IPS DF 6.9 (cell line): ENCODE data around the gene ABCC4.

Source experiments
- DNase-seq: peaks from one replicate; pipeline ENCODE4 v3.0.0-alpha.2; 2013; ENCODE audit warnings: low read depth, low spot score
- H3K27ac ChIP-seq: one replicate; pipeline ENCODE4 v1.5.1; 2013; ENCODE audit warnings: low read length, control low read depth
- H3K27me3 ChIP-seq: 2 replicates; pipeline ENCODE4 v1.6.1; 2013; ENCODE audit warnings: mild to moderate bottlenecking, low read length; ENCODE audit not compliant: control insufficient read depth, insufficient read depth
- H3K36me3 ChIP-seq: 2 replicates; pipeline ENCODE4 v1.6.1; 2013; ENCODE audit warnings: low read length; ENCODE audit not compliant: control insufficient read depth, insufficient read depth
- H3K4me1 ChIP-seq: 2 replicates; pipeline ENCODE4 v1.6.1; 2013; ENCODE audit warnings: low read length; ENCODE audit not compliant: control insufficient read depth, insufficient read depth
- H3K4me3 ChIP-seq: 2 replicates; pipeline ENCODE4 v1.5.1; 2013; ENCODE audit warnings: mild to moderate bottlenecking, low read length
- H3K9me3 ChIP-seq: 2 replicates; pipeline ENCODE4 v1.6.1; 2013; ENCODE audit warnings: low read length, inconsistent platforms; ENCODE audit not compliant: control insufficient read depth, insufficient read depth
- WGBS: extraction: QIAGEN DNeasy Blood & Tissue Kit; methylation state at CpG from one replicate; pipeline ENCODE4 v1.1.7; 2013; ENCODE audit warnings: mixed read lengths, missing lambda C conversion rate; ENCODE audit not compliant: insufficient read length, insufficient coverage; 5-methylcytosine and 5-hydroxymethylcytosine counted together

The ABCC4 gene

DNA sequence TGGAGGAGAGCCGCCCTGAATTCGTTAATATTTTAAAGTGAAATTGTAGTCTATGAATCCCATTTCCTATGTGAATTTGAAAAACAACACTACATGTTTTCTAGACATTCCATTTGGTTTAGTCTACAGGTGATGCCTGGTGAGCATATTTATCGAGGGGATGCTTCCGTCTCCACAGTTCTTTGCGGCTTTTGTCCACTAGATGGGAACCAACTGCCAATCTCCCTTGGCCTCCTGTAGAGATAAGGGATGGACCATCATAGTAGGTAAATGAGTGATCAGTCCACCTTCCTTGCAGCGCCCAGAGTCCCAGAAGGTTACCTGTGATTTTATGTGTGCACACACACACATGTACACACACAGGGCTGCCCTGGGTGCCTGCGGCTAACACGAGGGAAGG lies 299.1 kb downstream of the ABCC4 start:
- peaks cover 5% of the 10 kb centered on the region for H3K4me1 ChIP-seq
- no peak overlapping the region for H3K4me3 ChIP-seq
- H3K36me3 ChIP-seq = no peaks in the 10 kb centered on the region
- H3K9me3 ChIP-seq = no peaks in the 10 kb centered on the region
- no peak for DNase-seq
- no CpG with 5 or more reads among the region's 8 CpGs for WGBS
- no peaks in the 10 kb centered on the region for H3K27me3 ChIP-seq
- no peak overlapping the region for H3K27ac ChIP-seq

- DNase-seq = no peak
- whole genome bisulfite sequencing = no CpG with 5 or more reads among the region's 2 CpGs
- H3K36me3 ChIP-seq = no peaks in the 10 kb centered on the region
- H3K4me1 ChIP-seq = peaks cover 5% of the 10 kb centered on the region
- H3K4me3 ChIP-seq = no peak overlapping the region
- H3K9me3 ChIP-seq = no peaks in the 10 kb centered on the region
- no peaks in the 10 kb centered on the region for H3K27me3 ChIP-seq
- no peak overlapping the region for H3K27ac ChIP-seq
Observed at GRCh38 chr13:94999871-95000270, 301.4 kb downstream of the ABCC4 start.

GRCh38 chr13:94997126-94997525 lies 304.1 kb downstream of the ABCC4 start:
- Histone ChIP-seq H3K4me1 (peaks cover 3% of the 10 kb centered on the region; the same call in 1 of the 2 replicates), H3K9me3 (no peaks in the 10 kb centered on the region), H3K27ac (no peak overlapping the region), H3K36me3 (no peaks in the 10 kb centered on the region), H3K4me3 (no peak overlapping the region), H3K27me3 (no peaks in the 10 kb centered on the region)
- no peak for DNase-seq

GRCh38 chr13:94996445-94996844 lies 304.8 kb downstream of the ABCC4 start:
- Histone ChIP-seq H3K4me3 (no peak overlapping the region), H3K4me1 (peaks cover 3% of the 10 kb centered on the region; the same call in 1 of the 2 replicates), H3K27ac (no peak overlapping the region), H3K27me3 (no peaks in the 10 kb centered on the region), H3K36me3 (no peaks in the 10 kb centered on the region), H3K9me3 (no peaks in the 10 kb centered on the region)
- WGBS = no CpG with 5 or more reads among the region's 1 CpG
- DNase-seq = no peak

DNA sequence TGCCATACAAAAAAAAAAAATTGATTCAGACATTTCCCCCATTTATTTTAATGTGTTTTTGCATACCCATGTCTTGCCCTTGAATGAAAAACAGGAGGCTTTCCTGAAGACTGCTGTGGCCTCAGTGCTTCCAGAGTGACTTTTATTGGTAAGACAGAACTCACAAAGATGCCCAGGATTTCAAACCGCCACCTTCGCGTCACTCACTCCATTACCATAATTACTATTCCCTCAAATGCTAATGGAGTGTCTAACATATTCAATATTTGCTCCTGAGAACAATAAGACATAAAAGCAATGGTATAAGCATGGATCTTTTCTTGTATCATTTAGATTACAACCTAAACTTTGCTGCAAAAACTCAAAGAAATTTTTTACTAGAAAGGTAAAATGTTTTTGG lies 306.7 kb downstream of the ABCC4 start:
- no peak for DNase-seq
- H3K36me3 ChIP-seq = no peaks in the 10 kb centered on the region
- no CpG with 5 or more reads among the region's 3 CpGs for WGBS

GRCh38 chr13:94993616-94994015 lies 307.6 kb downstream of the ABCC4 start:
- no CpG with 5 or more reads among the region's 3 CpGs for WGBS
- no peaks in the 10 kb centered on the region for H3K9me3 ChIP-seq
- H3K27me3 ChIP-seq = no peaks in the 10 kb centered on the region
- H3K36me3 ChIP-seq = no peaks in the 10 kb centered on the region
- no peak overlapping the region for H3K27ac ChIP-seq
- peaks cover 3% of the 10 kb centered on the region; the same call in 1 of the 2 replicates for H3K4me1 ChIP-seq
- no peak for DNase-seq
- no peak overlapping the region for H3K4me3 ChIP-seq

More for the DNA sequence above, 306.7 kb downstream of the ABCC4 start:
- Histone ChIP-seq H3K27me3 (no peaks in the 10 kb centered on the region), H3K4me1 (peaks cover 3% of the 10 kb centered on the region; the same call in 1 of the 2 replicates), H3K4me3 (no peak overlapping the region), H3K9me3 (no peaks in the 10 kb centered on the region), H3K27ac (no peak overlapping the region)

- WGBS = no CpG with 5 or more reads among the region's 9 CpGs
- Histone ChIP-seq H3K9me3 (no peaks in the 10 kb centered on the region), H3K36me3 (no peaks in the 10 kb centered on the region), H3K4me3 (no peak overlapping the region), H3K4me1 (no peaks in the 10 kb centered on the region), H3K27ac (no peak overlapping the region), H3K27me3 (no peaks in the 10 kb centered on the region)
- no peak for DNase-seq
Observed at GRCh38 chr13:94992036-94992960, 309.0 kb downstream of the ABCC4 start.

GRCh38 chr13:94988654-94989053 lies 312.6 kb downstream of the ABCC4 start:
- no peak for DNase-seq
- H3K36me3 ChIP-seq = no peaks in the 10 kb centered on the region
- H3K27me3 ChIP-seq = no peaks in the 10 kb centered on the region
- H3K4me3 ChIP-seq = no peak overlapping the region
- no peaks in the 10 kb centered on the region for H3K9me3 ChIP-seq
- H3K27ac ChIP-seq = no peak overlapping the region
- WGBS = no CpG with 5 or more reads among the region's 3 CpGs
- no peaks in the 10 kb centered on the region for H3K4me1 ChIP-seq

DNA sequence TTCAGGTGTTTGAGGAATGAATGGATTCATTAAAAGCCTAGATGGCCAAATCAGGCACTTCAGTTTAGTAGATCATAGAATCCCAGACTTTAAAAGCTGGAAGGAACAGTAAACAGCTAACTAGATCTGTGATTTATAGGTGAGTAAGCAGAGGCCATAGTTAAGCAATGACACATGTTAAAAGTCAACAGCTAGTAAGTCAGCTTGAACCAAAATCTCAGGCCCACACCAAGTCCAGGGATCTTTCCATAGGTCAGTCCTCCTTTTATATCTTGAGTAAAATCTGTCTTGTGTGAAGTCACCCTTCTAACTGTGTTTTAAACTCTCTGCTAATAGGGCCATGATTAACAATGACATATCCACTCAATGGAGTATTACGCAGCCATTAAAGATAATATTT lies 313.4 kb downstream of the ABCC4 start:
- H3K36me3 ChIP-seq = no peaks in the 10 kb centered on the region
- H3K27ac ChIP-seq = no peak overlapping the region
- H3K27me3 ChIP-seq = no peaks in the 10 kb centered on the region
- no CpG with 5 or more reads among the region's 1 CpG for WGBS
- no peak overlapping the region for H3K4me3 ChIP-seq
- H3K9me3 ChIP-seq = no peaks in the 10 kb centered on the region
- H3K4me1 ChIP-seq = no peaks in the 10 kb centered on the region
- no peak for DNase-seq

DNA sequence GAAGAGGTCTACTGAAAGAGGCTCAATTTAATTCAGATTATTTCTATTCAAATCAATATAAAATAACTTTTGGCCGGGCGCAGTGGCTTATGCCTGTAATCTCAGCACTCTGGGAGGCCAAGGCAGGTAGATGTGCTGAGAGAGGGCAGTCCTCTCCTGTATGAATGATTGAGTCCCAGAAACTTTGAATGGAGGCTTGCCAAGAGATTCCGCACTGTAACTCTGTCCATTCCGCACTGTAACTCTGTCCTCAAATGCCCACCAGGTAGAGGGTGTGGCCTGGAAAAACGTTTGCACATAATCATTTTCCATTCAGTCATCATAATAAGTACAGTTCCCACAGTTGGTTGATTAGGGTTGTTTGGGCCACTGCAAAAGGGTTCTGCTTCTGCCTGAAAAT lies 314.2 kb downstream of the ABCC4 start:
- no CpG with 5 or more reads among the region's 5 CpGs for WGBS
- no peaks in the 10 kb centered on the region for H3K4me1 ChIP-seq
- H3K9me3 ChIP-seq = no peaks in the 10 kb centered on the region
- no peak for DNase-seq
- H3K27me3 ChIP-seq = no peaks in the 10 kb centered on the region
- no peak overlapping the region for H3K4me3 ChIP-seq
- H3K27ac ChIP-seq = no peak overlapping the region
- no peaks in the 10 kb centered on the region for H3K36me3 ChIP-seq

- no peaks in the 10 kb centered on the region for H3K27me3 ChIP-seq
- WGBS = no CpG with 5 or more reads among the region's 4 CpGs
- no peak overlapping the region for H3K4me3 ChIP-seq
- no peaks in the 10 kb centered on the region for H3K36me3 ChIP-seq
- H3K4me1 ChIP-seq = no peaks in the 10 kb centered on the region
- no peaks in the 10 kb centered on the region for H3K9me3 ChIP-seq
- DNase-seq = no peak
- H3K27ac ChIP-seq = no peak overlapping the region
Observed at GRCh38 chr13:94984958-94985357, 316.3 kb downstream of the ABCC4 start.
